ENCODE results near the gene NECTIN2.

NECTIN2 gene

GRCh38 chr19:44847144-44848035, 1.3 kb downstream of the NECTIN2 start:
- peak overlapping the region; percentile 98 for H3K4me3 ChIP-seq (ENCODE audit: low read depth, low read length)
- TF ChIP-seq CTCF (IDR thresholded peaks at IDR 0.05; ENCODE audit: low read depth, low read length), result no peak

GRCh38 chr19:44848036-44848811, 2.1 kb downstream of the NECTIN2 start:
- peak overlapping the region; percentile 98 for H3K4me3 ChIP-seq (ENCODE audit: low read depth, low read length)
- no peak for TF ChIP-seq CTCF (IDR thresholded peaks at IDR 0.05; ENCODE audit: low read depth, low read length)

GRCh38 chr19:44848812-44849447, 2.8 kb downstream of the NECTIN2 start:
- H3K4me3 ChIP-seq (ENCODE audit: low read depth, low read length), result peak overlapping the region; percentile 98
- TF ChIP-seq CTCF (IDR thresholded peaks at IDR 0.05; ENCODE audit: low read depth, low read length), result no peak

- no peak for TF ChIP-seq CTCF (IDR thresholded peaks at IDR 0.05; ENCODE audit: low read depth, low read length)
- no peak overlapping the region for H3K4me3 ChIP-seq (ENCODE audit: low read depth, low read length)
These were observed 4.6 kb downstream of the NECTIN2 start for GRCh38 chr19:44850641-44851109.

- no peak for TF ChIP-seq CTCF (IDR thresholded peaks at IDR 0.05; ENCODE audit: low read depth, low read length)
- no peak overlapping the region for H3K4me3 ChIP-seq (ENCODE audit: low read depth, low read length)
These were observed 5.3 kb downstream of the NECTIN2 start for GRCh38 chr19:44851427-44851826.

- H3K4me3 ChIP-seq (ENCODE audit: low read depth, low read length), result no peak overlapping the region
- no peak for TF ChIP-seq CTCF (IDR thresholded peaks at IDR 0.05; ENCODE audit: low read depth, low read length)
These were observed 9.5 kb downstream of the NECTIN2 start for GRCh38 chr19:44855606-44856005.
